Erythroblast (primary cell): ENCODE measurements around the gene FAM163B.

Experiments
- GATA1 ChIP-seq: IDR thresholded peaks from 2 replicates; pipeline ENCODE4 v1.6.1; 2011; ENCODE audit warnings: low read depth, mild to moderate bottlenecking, control low read depth, low read length, moderate library complexity
- POLR2A ChIP-seq: IDR thresholded peaks from 2 replicates; pipeline ENCODE4 v1.6.1; 2011; ENCODE audit warnings: mild to moderate bottlenecking, low read length

DNA sequence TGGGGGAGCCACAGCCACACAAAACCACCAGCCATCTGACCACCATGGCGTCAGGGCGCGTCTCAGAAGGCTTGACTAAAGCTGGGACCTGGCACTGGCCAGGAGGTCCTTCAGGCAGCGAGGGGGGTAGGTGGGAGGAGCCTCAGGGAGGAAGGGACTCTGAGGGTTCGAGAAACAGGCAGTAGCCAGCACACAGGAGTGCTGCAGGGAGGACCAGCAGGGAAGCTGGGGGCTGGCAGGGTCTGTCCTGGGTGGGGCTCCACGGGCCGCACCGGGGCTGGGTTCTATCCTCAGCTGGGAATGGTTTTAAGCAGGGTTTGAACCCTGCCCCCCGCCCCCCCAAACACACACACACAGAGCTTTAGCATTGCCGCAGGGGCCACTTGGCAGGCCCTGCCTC, 7.4 kb downstream of the FAM163B start:
- TF ChIP-seq POLR2A (no peak), GATA1 (no peak)
